ENCODE data around the gene GH2.

- TF ChIP-seq, protein P1, sequence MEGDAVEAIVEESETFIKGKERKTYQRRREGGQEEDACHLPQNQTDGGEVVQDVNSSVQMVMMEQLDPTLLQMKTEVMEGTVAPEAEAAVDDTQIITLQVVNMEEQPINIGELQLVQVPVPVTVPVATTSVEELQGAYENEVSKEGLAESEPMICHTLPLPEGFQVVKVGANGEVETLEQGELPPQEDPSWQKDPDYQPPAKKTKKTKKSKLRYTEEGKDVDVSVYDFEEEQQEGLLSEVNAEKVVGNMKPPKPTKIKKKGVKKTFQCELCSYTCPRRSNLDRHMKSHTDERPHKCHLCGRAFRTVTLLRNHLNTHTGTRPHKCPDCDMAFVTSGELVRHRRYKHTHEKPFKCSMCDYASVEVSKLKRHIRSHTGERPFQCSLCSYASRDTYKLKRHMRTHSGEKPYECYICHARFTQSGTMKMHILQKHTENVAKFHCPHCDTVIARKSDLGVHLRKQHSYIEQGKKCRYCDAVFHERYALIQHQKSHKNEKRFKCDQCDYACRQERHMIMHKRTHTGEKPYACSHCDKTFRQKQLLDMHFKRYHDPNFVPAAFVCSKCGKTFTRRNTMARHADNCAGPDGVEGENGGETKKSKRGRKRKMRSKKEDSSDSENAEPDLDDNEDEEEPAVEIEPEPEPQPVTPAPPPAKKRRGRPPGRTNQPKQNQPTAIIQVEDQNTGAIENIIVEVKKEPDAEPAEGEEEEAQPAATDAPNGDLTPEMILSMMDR (IDR thresholded peaks at IDR 0.05; ENCODE audit: poor library complexity, severe bottlenecking) = no peak
- no peak for TF ChIP-seq RAD21 (conservative IDR thresholded peaks at IDR 0.05)
- TF ChIP-seq EZH2 (IDR thresholded peaks at IDR 0.05; ENCODE audit: borderline replicate concordance, insufficient read depth, low read length, poor library complexity, severe bottlenecking) = no peak
- no peak for TF ChIP-seq TAF1 (IDR thresholded peaks at IDR 0.05; ENCODE audit: low read depth)
Measured at GRCh38 chr17:63837962-63838600, 43.7 kb downstream of the GH2 start.

Measured in neural cell (in vitro differentiated cells).